ENCODE data around the gene ZNF470.

Gene ZNF470

GRCh38 chr19:56611288-56611687 lies 44.0 kb downstream of the ZNF470 start:
- DNase-seq: no peak

- no peak for DNase-seq
Observed at GRCh38 chr19:56612737-56613136, 45.5 kb downstream of the ZNF470 start.

- no peak for DNase-seq
Observed at GRCh38 chr19:56613639-56614038, 46.4 kb downstream of the ZNF470 start.

GRCh38 chr19:56617531-56617930 lies 50.3 kb downstream of the ZNF470 start:
- no peak for DNase-seq

GRCh38 chr19:56619121-56619520 lies 51.9 kb downstream of the ZNF470 start:
- DNase-seq: no peak

- DNase-seq: no peak
Observed at GRCh38 chr19:56622374-56622773, 55.1 kb downstream of the ZNF470 start.

GRCh38 chr19:56623006-56623405 lies 55.7 kb downstream of the ZNF470 start:
- no peak for DNase-seq

- no peak for DNase-seq
Observed at GRCh38 chr19:56625708-56626107, 58.4 kb downstream of the ZNF470 start.

GRCh38 chr19:56633021-56633420 lies 65.8 kb downstream of the ZNF470 start:
- DNase-seq: no peak

GRCh38 chr19:56637976-56638555 lies 70.8 kb downstream of the ZNF470 start:
- DNase-seq: peak; percentile 90
